Right cardiac atrium (tissue), 5 donors: ENCODE measurements around the gene KRTAP5-8. TPM values are rescaled to one million over a fixed set of nuclear protein-coding genes. Genes with fewer than 3 reads are reported as not detected.

Source experiments
- ATAC-seq, 2 donors: fragments of 200-7000 bp; cut with Tn5 transposase; one replicate each; pipeline versions ENCODE4 v1.8.0 to v1.9.1; 2020; ENCODE audit warnings: moderate library complexity in 2 of 2, mild to moderate bottlenecking in 1 of 2
- DNase-seq, 3 donors: peaks; one replicate each; pipeline ENCODE4 v3.0.0-alpha.2; 2020
- H3K27ac ChIP-seq: one replicate; pipeline ENCODE4 v1.5.1; 2013; ENCODE audit warnings: mild to moderate bottlenecking, low read length, control low read depth, moderate library complexity
- H3K27me3 ChIP-seq: one replicate; pipeline ENCODE4 v1.6.1; 2013; ENCODE audit not compliant: control insufficient read depth, insufficient read depth
- H3K4me1 ChIP-seq: one replicate; pipeline ENCODE4 v1.6.1; 2013; ENCODE audit warnings: low read length; ENCODE audit not compliant: control insufficient read depth, insufficient read depth
- H3K4me3 ChIP-seq: one replicate; pipeline ENCODE4 v1.5.1; 2013; ENCODE audit warnings: low read length, control low read depth
- H3K9me3 ChIP-seq: one replicate; pipeline ENCODE4 v1.6.1; 2013; ENCODE audit warnings: low read length; ENCODE audit not compliant: control insufficient read depth
- WGBS: extraction: QIAGEN DNeasy Blood & Tissue Kit; methylation state at CpG from one replicate; pipeline ENCODE4 v1.1.7; 2013; 5-methylcytosine and 5-hydroxymethylcytosine counted together
- intact Hi-C, 4 donors: fragments of 100-400 bp; cut with DNase I; formaldehyde crosslinking; loops; one replicate each; pipeline versions ENCODE4 v1.11.0 to v1.14.0; 2022 to 2023
- polyA plus RNA-seq: library from polyadenylated mRNA; stranded (reverse); fragments of 200-250 nt; gene quantifications from one replicate; pipeline ENCODE4 v1.2.3, GENCODE V29; 2013
- total RNA-seq, 4 donors: library from RNA; stranded (reverse); fragmentation: NEBNext Ultra II Directional; extraction: Animal tissue kit (Norgen Biotek cat#: 25700); gene quantifications; one replicate each; pipeline ENCODE4 v1.2.1, GENCODE V29; 2021
- donor health status: healthy with polysubstance abuse.
- donor health status: DM: no; HTN: yes; CAD: no.
- donor health status: DM: no; HTN: no; CAD: no.
- donor health status: DM: no; HTN: yes; CAD: no; lungs with severe emphysema.
- donor health status: DM: yes; HTN: yes; CAD: no.

The KRTAP5-8 gene
- total and polyA plus RNA-seq, 5 donors = not detected

GRCh38 chr11:71548716-71549151 is 10.9 kb downstream of the KRTAP5-8 start:
- WGBS = 38% methylated on average over 5 of the region's 5 CpGs
- Histone ChIP-seq H3K27ac (no peak overlapping the region), H3K4me1 (no peaks in the 10 kb centered on the region), H3K27me3 (no peaks in the 10 kb centered on the region), H3K4me3 (no peak overlapping the region), H3K9me3 (no peaks in the 10 kb centered on the region)
- intact Hi-C loops = no loop called here
- DNase-seq (no peak), ATAC-seq (no peak)

- H3K27me3 ChIP-seq = no peaks in the 10 kb centered on the region
- no peak for DNase-seq
- no peak overlapping the region for H3K27ac ChIP-seq
- 92% methylated on average over 1 of the region's 1 CpG for WGBS
- no peak for ATAC-seq
- intact Hi-C loops = no loop called here
- H3K4me3 ChIP-seq = no peak overlapping the region
- no peaks in the 10 kb centered on the region for H3K9me3 ChIP-seq
- H3K4me1 ChIP-seq = no peaks in the 10 kb centered on the region
Observed at GRCh38 chr11:71551711-71552110, 13.9 kb downstream of the KRTAP5-8 start.

GRCh38 chr11:71554996-71555395 is 17.2 kb downstream of the KRTAP5-8 start:
- Histone ChIP-seq H3K4me3 (no peak overlapping the region), H3K27me3 (no peaks in the 10 kb centered on the region), H3K27ac (no peak overlapping the region), H3K4me1 (no peaks in the 10 kb centered on the region), H3K9me3 (no peaks in the 10 kb centered on the region)
- DNase-seq (no peak), ATAC-seq (no peak)
- WGBS = 80% methylated on average over 6 of the region's 6 CpGs
- intact Hi-C loops = no loop called here

GRCh38 chr11:71555508-71555907 is 17.7 kb downstream of the KRTAP5-8 start:
- WGBS = 94% methylated on average over 11 of the region's 11 CpGs
- Histone ChIP-seq H3K4me3 (no peak overlapping the region), H3K4me1 (no peaks in the 10 kb centered on the region), H3K27me3 (no peaks in the 10 kb centered on the region), H3K27ac (no peak overlapping the region), H3K9me3 (no peaks in the 10 kb centered on the region)
- ATAC-seq = no peak
- DNase-seq = no peak
- intact Hi-C loops = no loop called here

- intact Hi-C loops = no loop called here
- WGBS = 80% methylated on average over 4 of the region's 4 CpGs
- H3K27ac ChIP-seq = no peak overlapping the region
- no peaks in the 10 kb centered on the region for H3K9me3 ChIP-seq
- no peaks in the 10 kb centered on the region for H3K4me1 ChIP-seq
- H3K4me3 ChIP-seq = no peak overlapping the region
- no peak for ATAC-seq
- H3K27me3 ChIP-seq = no peaks in the 10 kb centered on the region
- DNase-seq = no peak
Observed at GRCh38 chr11:71556018-71556417, 18.2 kb downstream of the KRTAP5-8 start.

- DNase-seq (no peak), ATAC-seq (no peak)
- H3K4me3 ChIP-seq = no peak overlapping the region
- H3K9me3 ChIP-seq = no peaks in the 10 kb centered on the region
- no peaks in the 10 kb centered on the region for H3K27me3 ChIP-seq
- intact Hi-C loops = no loop called here
- no peak overlapping the region for H3K27ac ChIP-seq
- no peaks in the 10 kb centered on the region for H3K4me1 ChIP-seq
Observed at GRCh38 chr11:71557257-71557656, 19.4 kb downstream of the KRTAP5-8 start.

- H3K9me3 ChIP-seq = no peaks in the 10 kb centered on the region
- no peaks in the 10 kb centered on the region for H3K4me1 ChIP-seq
- no peak for DNase-seq
- intact Hi-C loops = no loop called here
- ATAC-seq = no peak
- no peak overlapping the region for H3K27ac ChIP-seq
- 84% methylated on average over 1 of the region's 1 CpG for WGBS
- no peaks in the 10 kb centered on the region for H3K27me3 ChIP-seq
- H3K4me3 ChIP-seq = no peak overlapping the region
Observed at GRCh38 chr11:71558996-71559395, 21.2 kb downstream of the KRTAP5-8 start.

- intact Hi-C loops = no loop called here
- Histone ChIP-seq H3K4me1 (no peaks in the 10 kb centered on the region), H3K27ac (no peak overlapping the region), H3K27me3 (no peaks in the 10 kb centered on the region), H3K9me3 (no peaks in the 10 kb centered on the region), H3K4me3 (no peak overlapping the region)
- ATAC-seq = no peak
- no peak for DNase-seq
Observed at GRCh38 chr11:71562120-71562519, 24.3 kb downstream of the KRTAP5-8 start.

GRCh38 chr11:71563406-71563805 is 25.6 kb downstream of the KRTAP5-8 start:
- no peaks in the 10 kb centered on the region for H3K9me3 ChIP-seq
- no peak overlapping the region for H3K27ac ChIP-seq
- 16% methylated on average over 8 of the region's 8 CpGs for WGBS
- H3K27me3 ChIP-seq = no peaks in the 10 kb centered on the region
- DNase-seq (no peak), ATAC-seq (no peak)
- intact Hi-C loops = no loop called here
- H3K4me1 ChIP-seq = no peaks in the 10 kb centered on the region
- H3K4me3 ChIP-seq = no peak overlapping the region

- no peak for DNase-seq
- intact Hi-C loops = no loop called here
- ATAC-seq = no peak
- no peaks in the 10 kb centered on the region for H3K9me3 ChIP-seq
- H3K27ac ChIP-seq = no peak overlapping the region
- H3K4me3 ChIP-seq = no peak overlapping the region
- no peaks in the 10 kb centered on the region for H3K27me3 ChIP-seq
- 76% methylated on average over 4 of the region's 4 CpGs for WGBS
- H3K4me1 ChIP-seq = peaks cover 2% of the 10 kb centered on the region
Observed at GRCh38 chr11:71564430-71564829, 26.6 kb downstream of the KRTAP5-8 start.

- intact Hi-C loops = no loop called here
- Histone ChIP-seq H3K9me3 (no peaks in the 10 kb centered on the region), H3K27ac (no peak within 1 kb of the TSS), H3K4me3 (no peak within 1 kb of the TSS), H3K4me1 (peaks cover 2% of the 10 kb centered on the region), H3K27me3 (no peaks in the 10 kb centered on the region)
- 73% methylated on average over 5 of the region's 5 CpGs for WGBS
- DNase-seq (no peak), ATAC-seq (no peak)
Observed at GRCh38 chr11:71565263-71565662, 27.4 kb downstream of the KRTAP5-8 start, which contains the start of gene KRTAP5-10. Gene KRTAP5-10, plus strand, starts transcription at chr11:71565563. Its CDS starts 25 bp downstream, at chr11:71565588.

- no peak for DNase-seq
- no peak for ATAC-seq
- intact Hi-C loops = no loop called here
- Histone ChIP-seq H3K9me3 (no peaks in the 10 kb centered on the region), H3K27me3 (no peaks in the 10 kb centered on the region), H3K4me3 (no peak overlapping the region), H3K4me1 (peaks cover 2% of the 10 kb centered on the region), H3K27ac (no peak overlapping the region)
- 71% methylated on average over 10 of the region's 10 CpGs for WGBS
Observed at GRCh38 chr11:71566081-71566620, 28.3 kb downstream of the KRTAP5-8 start.
